GM23338 (cell line): Measurements from ENCODE around the gene OBSCN. TPM values are rescaled to one million over a fixed set of nuclear protein-coding genes. Genes with fewer than 3 reads are reported as not detected.

Experiments used
- ATAC-seq: fragments of 200-7000 bp; cut with Tn5 transposase; 3 replicates; pipeline ENCODE4 v1.9.1; 2020
- DNase-seq: peaks from one replicate; pipeline ENCODE4 v3.0.0-alpha.2; 2015; ENCODE audit warnings: low spot score
- H2AFZ ChIP-seq: fragments of 200-600 bp; sonication (generic); 2 replicates; pipeline ENCODE4 v1.8.0; 2016; ENCODE audit warnings: antibody characterized with exemption, mild to moderate bottlenecking, moderate library complexity
- H3F3A ChIP-seq: fragments of 200-600 bp; sonication (generic); replicated peaks from 2 replicates; pipeline ENCODE4 v1.8.0; 2017; ENCODE audit warnings: antibody characterized with exemption, mixed run types, low read depth
- H3K27ac ChIP-seq: fragments of 200-600 bp; sonication (generic); 2 replicates; pipeline ENCODE4 v1.6.1; 2016; ENCODE audit warnings: low read depth
- H3K27me3 ChIP-seq: fragments of 200-600 bp; sonication (generic); 2 replicates; pipeline ENCODE4 v1.8.0; 2016; ENCODE audit warnings: mild to moderate bottlenecking, mixed run types, moderate library complexity; ENCODE audit not compliant: insufficient read depth
- H3K36me3 ChIP-seq: fragments of 200-600 bp; sonication (generic); 2 replicates; pipeline ENCODE4 v1.8.0; 2016; ENCODE audit warnings: mild to moderate bottlenecking; ENCODE audit not compliant: insufficient read depth
- H3K4me1 ChIP-seq: fragments of 200-600 bp; sonication (generic); 2 replicates; pipeline ENCODE4 v1.8.0; 2016; ENCODE audit warnings: mild to moderate bottlenecking, moderate library complexity; ENCODE audit not compliant: insufficient read depth
- H3K4me2 ChIP-seq: fragments of 200-600 bp; sonication (generic); 2 replicates; pipeline ENCODE4 v1.7.1; 2017; ENCODE audit warnings: mixed run types
- H3K4me3 ChIP-seq: fragments of 200-600 bp; sonication (generic); 2 replicates; pipeline ENCODE4 v1.6.1; 2016; ENCODE audit warnings: mixed run types
- H3K79me2 ChIP-seq: fragments of 200-600 bp; sonication (generic); replicated peaks from 2 replicates; pipeline ENCODE4 v1.8.0; 2017; ENCODE audit warnings: mild to moderate bottlenecking; ENCODE audit not compliant: insufficient read depth
- H3K9me2 ChIP-seq: fragments of 200-600 bp; sonication (generic); 2 replicates; pipeline ENCODE4 v1.8.0; 2017; ENCODE audit not compliant: insufficient read depth
- H4K20me1 ChIP-seq: fragments of 200-600 bp; sonication (generic); replicated peaks from 2 replicates; pipeline ENCODE4 v1.8.0; 2017; ENCODE audit warnings: mild to moderate bottlenecking; ENCODE audit not compliant: insufficient read depth
- H3K27ac Mint-ChIP-seq: 2 replicates; pipeline ENCODE4 v1.8.0; 2020; ENCODE audit warnings: inconsistent platforms, mild to moderate bottlenecking, moderate library complexity, mixed read lengths
- H3K27me3 Mint-ChIP-seq: 3 replicates; pipeline ENCODE4 v1.8.0; 2022; ENCODE audit warnings: low read depth, mild to moderate bottlenecking, moderate library complexity, mixed read lengths, inconsistent platforms; ENCODE audit not compliant: insufficient read depth, poor library complexity
- H3K36me3 Mint-ChIP-seq: 3 replicates; pipeline ENCODE4 v1.8.0; 2021; ENCODE audit warnings: low read depth, mild to moderate bottlenecking, inconsistent platforms, moderate library complexity, mixed read lengths
- H3K4me1 Mint-ChIP-seq: 3 replicates; pipeline ENCODE4 v1.8.0; 2020; ENCODE audit warnings: mild to moderate bottlenecking, inconsistent platforms, mixed read lengths
- H3K4me3 Mint-ChIP-seq: 3 replicates; pipeline ENCODE4 v1.8.0; 2021; ENCODE audit warnings: moderate library complexity, mild to moderate bottlenecking, inconsistent platforms, mixed read lengths
- H3K9me3 Mint-ChIP-seq: 3 replicates; pipeline ENCODE4 v1.8.0; 2020; ENCODE audit warnings: moderate library complexity, mild to moderate bottlenecking, inconsistent platforms, mixed read lengths
- EZH2 ChIP-seq: fragments of 200-600 bp; sonication (generic); IDR thresholded peaks from one replicate; pipeline ENCODE4 v1.8.0; 2017; ENCODE audit warnings: antibody characterized with exemption, mild to moderate bottlenecking, low read depth; ENCODE audit not compliant: unreplicated experiment
- POLR2AphosphoS5 ChIP-seq: IDR thresholded peaks from 2 replicates; pipeline ENCODE4 v1.6.1; 2016; ENCODE audit warnings: antibody characterized with exemption, low read depth
- ZNF331 ChIP-seq: fragments of 250-450 bp; sonication (Bioruptor Pico); IDR thresholded peaks from 2 replicates; pipeline ENCODE4 v1.5.0; 2020; ENCODE audit warnings: low read depth, mild to moderate bottlenecking, moderate library complexity
- polyA plus RNA-seq: library from polyadenylated mRNA; unstranded; fragments of >200 nt; fragmentation: Nextera tagmentation; extraction: Ambion mirVana; gene quantifications from 2 replicates; pipeline ENCODE4 v1.2.1, GENCODE V29; 2016
- total RNA-seq: library from RNA; depleted of rRNA; stranded (reverse); fragments of >200 nt; shearing (Covaris generic); gene quantifications from 2 replicates; pipeline ENCODE4 v1.2.3, GENCODE V29; 2014
- TF ChIP-seq, protein P1 (sequence below): IDR thresholded peaks from 2 replicates; pipeline ENCODE4 v1.6.1; 2016; ENCODE audit warnings: antibody characterized with exemption
- TF ChIP-seq, protein P2 (sequence below): IDR thresholded peaks from one replicate; pipeline ENCODE4 v1.6.1; 2018; ENCODE audit warnings: antibody characterized with exemption; ENCODE audit not compliant: unreplicated experiment
- TF ChIP-seq, protein P3 (sequence below): fragments of 250-450 bp; sonication (Bioruptor Pico); IDR thresholded peaks from 2 replicates; pipeline ENCODE4 v1.5.0; 2020; ENCODE audit warnings: mild to moderate bottlenecking, moderate library complexity

OBSCN gene
- total and polyA plus RNA-seq, 2 experiments from 2014 or later = 8.4 to 38.5 TPM

DNA sequence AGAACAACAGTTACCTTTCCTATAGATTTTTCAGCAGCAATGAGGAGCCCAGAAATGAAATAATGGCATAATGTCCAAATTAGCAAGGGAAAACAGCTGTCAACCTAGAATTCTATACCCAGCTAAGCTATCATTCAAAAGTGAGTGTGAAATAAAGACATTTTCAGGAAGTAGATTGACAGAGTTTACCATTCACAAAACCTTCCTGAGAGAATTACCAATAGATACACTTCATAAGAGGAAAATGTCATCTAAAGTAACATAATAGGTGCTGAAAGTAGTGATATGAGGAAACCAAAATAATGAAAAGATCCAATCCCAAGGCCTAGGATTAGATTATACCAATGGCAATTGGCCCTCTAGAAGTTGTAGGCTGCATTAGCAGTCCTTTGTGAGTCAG is 34.6 kb downstream of the OBSCN start:
- Histone ChIP-seq H3K79me2 (no peaks in the 10 kb centered on the region), H3K4me1 (no peaks in the 10 kb centered on the region), H3K27me3 (no peaks in the 10 kb centered on the region), H3K9me2 (no peaks in the 10 kb centered on the region; the same call in 1 of the 2 replicates), H3K4me3 (no peak overlapping the region), H3K36me3 (peaks cover 40% of the 10 kb centered on the region), H3K4me2 (no peak overlapping the region), H3K27ac (no peak overlapping the region), H2AFZ (no peak overlapping the region), H3F3A (no peaks in the 10 kb centered on the region), H4K20me1 (no peaks in the 10 kb centered on the region)
- H3K4me3 Mint-ChIP-seq = no peak overlapping the region
- DNase-seq (no peak), ATAC-seq (no peak)
- H3K27ac Mint-ChIP-seq = no peak overlapping the region
- peaks cover 45% of the 10 kb centered on the region for H3K9me3 Mint-ChIP-seq
- H3K36me3 Mint-ChIP-seq = peaks cover 98% of the 10 kb centered on the region
- TF ChIP-seq, protein P1, sequence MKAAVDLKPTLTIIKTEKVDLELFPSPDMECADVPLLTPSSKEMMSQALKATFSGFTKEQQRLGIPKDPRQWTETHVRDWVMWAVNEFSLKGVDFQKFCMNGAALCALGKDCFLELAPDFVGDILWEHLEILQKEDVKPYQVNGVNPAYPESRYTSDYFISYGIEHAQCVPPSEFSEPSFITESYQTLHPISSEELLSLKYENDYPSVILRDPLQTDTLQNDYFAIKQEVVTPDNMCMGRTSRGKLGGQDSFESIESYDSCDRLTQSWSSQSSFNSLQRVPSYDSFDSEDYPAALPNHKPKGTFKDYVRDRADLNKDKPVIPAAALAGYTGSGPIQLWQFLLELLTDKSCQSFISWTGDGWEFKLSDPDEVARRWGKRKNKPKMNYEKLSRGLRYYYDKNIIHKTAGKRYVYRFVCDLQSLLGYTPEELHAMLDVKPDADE = no peak
- TF ChIP-seq POLR2AphosphoS5 = no peak
- TF ChIP-seq, protein P2, sequence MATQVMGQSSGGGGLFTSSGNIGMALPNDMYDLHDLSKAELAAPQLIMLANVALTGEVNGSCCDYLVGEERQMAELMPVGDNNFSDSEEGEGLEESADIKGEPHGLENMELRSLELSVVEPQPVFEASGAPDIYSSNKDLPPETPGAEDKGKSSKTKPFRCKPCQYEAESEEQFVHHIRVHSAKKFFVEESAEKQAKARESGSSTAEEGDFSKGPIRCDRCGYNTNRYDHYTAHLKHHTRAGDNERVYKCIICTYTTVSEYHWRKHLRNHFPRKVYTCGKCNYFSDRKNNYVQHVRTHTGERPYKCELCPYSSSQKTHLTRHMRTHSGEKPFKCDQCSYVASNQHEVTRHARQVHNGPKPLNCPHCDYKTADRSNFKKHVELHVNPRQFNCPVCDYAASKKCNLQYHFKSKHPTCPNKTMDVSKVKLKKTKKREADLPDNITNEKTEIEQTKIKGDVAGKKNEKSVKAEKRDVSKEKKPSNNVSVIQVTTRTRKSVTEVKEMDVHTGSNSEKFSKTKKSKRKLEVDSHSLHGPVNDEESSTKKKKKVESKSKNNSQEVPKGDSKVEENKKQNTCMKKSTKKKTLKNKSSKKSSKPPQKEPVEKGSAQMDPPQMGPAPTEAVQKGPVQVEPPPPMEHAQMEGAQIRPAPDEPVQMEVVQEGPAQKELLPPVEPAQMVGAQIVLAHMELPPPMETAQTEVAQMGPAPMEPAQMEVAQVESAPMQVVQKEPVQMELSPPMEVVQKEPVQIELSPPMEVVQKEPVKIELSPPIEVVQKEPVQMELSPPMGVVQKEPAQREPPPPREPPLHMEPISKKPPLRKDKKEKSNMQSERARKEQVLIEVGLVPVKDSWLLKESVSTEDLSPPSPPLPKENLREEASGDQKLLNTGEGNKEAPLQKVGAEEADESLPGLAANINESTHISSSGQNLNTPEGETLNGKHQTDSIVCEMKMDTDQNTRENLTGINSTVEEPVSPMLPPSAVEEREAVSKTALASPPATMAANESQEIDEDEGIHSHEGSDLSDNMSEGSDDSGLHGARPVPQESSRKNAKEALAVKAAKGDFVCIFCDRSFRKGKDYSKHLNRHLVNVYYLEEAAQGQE = no peak
- TF ChIP-seq EZH2 = no peak
- TF ChIP-seq, protein P3, sequence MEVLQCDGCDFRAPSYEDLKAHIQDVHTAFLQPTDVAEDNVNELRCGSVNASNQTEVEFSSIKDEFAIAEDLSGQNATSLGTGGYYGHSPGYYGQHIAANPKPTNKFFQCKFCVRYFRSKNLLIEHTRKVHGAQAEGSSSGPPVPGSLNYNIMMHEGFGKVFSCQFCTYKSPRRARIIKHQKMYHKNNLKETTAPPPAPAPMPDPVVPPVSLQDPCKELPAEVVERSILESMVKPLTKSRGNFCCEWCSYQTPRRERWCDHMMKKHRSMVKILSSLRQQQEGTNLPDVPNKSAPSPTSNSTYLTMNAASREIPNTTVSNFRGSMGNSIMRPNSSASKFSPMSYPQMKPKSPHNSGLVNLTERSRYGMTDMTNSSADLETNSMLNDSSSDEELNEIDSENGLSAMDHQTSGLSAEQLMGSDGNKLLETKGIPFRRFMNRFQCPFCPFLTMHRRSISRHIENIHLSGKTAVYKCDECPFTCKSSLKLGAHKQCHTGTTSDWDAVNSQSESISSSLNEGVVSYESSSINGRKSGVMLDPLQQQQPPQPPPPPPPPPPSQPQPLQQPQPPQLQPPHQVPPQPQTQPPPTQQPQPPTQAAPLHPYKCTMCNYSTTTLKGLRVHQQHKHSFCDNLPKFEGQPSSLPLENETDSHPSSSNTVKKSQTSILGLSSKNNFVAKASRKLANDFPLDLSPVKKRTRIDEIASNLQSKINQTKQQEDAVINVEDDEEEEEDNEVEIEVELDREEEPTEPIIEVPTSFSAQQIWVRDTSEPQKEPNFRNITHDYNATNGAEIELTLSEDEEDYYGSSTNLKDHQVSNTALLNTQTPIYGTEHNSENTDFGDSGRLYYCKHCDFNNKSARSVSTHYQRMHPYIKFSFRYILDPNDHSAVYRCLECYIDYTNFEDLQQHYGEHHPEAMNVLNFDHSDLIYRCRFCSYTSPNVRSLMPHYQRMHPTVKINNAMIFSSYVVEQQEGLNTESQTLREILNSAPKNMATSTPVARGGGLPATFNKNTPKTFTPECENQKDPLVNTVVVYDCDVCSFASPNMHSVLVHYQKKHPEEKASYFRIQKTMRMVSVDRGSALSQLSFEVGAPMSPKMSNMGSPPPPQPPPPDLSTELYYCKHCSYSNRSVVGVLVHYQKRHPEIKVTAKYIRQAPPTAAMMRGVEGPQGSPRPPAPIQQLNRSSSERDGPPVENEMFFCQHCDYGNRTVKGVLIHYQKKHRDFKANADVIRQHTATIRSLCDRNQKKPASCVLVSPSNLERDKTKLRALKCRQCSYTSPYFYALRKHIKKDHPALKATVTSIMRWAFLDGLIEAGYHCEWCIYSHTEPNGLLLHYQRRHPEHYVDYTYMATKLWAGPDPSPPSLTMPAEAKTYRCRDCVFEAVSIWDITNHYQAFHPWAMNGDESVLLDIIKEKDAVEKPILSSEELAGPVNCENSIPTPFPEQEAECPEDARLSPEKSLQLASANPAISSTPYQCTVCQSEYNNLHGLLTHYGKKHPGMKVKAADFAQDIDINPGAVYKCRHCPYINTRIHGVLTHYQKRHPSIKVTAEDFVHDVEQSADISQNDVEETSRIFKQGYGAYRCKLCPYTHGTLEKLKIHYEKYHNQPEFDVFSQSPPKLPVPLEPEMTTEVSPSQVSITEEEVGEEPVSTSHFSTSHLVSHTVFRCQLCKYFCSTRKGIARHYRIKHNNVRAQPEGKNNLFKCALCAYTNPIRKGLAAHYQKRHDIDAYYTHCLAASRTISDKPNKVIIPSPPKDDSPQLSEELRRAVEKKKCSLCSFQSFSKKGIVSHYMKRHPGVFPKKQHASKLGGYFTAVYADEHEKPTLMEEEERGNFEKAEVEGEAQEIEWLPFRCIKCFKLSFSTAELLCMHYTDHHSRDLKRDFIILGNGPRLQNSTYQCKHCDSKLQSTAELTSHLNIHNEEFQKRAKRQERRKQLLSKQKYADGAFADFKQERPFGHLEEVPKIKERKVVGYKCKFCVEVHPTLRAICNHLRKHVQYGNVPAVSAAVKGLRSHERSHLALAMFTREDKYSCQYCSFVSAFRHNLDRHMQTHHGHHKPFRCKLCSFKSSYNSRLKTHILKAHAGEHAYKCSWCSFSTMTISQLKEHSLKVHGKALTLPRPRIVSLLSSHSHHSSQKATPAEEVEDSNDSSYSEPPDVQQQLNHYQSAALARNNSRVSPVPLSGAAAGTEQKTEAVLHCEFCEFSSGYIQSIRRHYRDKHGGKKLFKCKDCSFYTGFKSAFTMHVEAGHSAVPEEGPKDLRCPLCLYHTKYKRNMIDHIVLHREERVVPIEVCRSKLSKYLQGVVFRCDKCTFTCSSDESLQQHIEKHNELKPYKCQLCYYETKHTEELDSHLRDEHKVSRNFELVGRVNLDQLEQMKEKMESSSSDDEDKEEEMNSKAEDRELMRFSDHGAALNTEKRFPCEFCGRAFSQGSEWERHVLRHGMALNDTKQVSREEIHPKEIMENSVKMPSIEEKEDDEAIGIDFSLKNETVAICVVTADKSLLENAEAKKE = no peak
- no peak for TF ChIP-seq ZNF331 (CRISPR knock-in tag)
- H3K27me3 Mint-ChIP-seq = peaks cover 10% of the 10 kb centered on the region
- H3K4me1 Mint-ChIP-seq = no peaks in the 10 kb centered on the region
